ENCODE measurements around the gene TNPO1. TPM values are rescaled to one million over a fixed set of nuclear protein-coding genes. Genes with fewer than 3 reads are reported as not detected.

The TNPO1 gene
- total and polyA plus RNA-seq, 9 of the 15 experiments (the other 6 are each of a cell fraction or from before 2014, with no cell fraction given) = 20.8 to 176 (median 97.9) TPM

GRCh38 chr5:72920690-72921502, 104.4 kb downstream of the TNPO1 start:
- Histone ChIP-seq H4K20me1 (replicated peaks; ENCODE audit: control insufficient read depth, insufficient read depth, low read length) (no peaks in the 10 kb centered on the region), H3K9me1 (ENCODE audit: control insufficient read depth, insufficient read depth, low read length) (no peaks in the 10 kb centered on the region), H3K4me3 (no peak overlapping the region), H3K27me3 (ENCODE audit: control insufficient read depth in 2 of 2, insufficient read depth in 2 of 2, low read length in 2 of 2) (no peaks in the 10 kb centered on the region), H3K4me1 (replicated peaks in 1 of 2; ENCODE audit: control insufficient read depth in 2 of 2, insufficient read depth in 2 of 2, low read length in 2 of 2) (no peaks in the 10 kb centered on the region), H2AFZ (ENCODE audit: low read depth, low read length) (no peak overlapping the region), H3K79me2 (ENCODE audit: control insufficient read depth, insufficient read depth, low read length) (no peaks in the 10 kb centered on the region), H3K9ac (ENCODE audit: insufficient read depth in 1 of 2, low read depth in 2 of 2, low read length in 2 of 2) (no peak overlapping the region), H3K27ac (ENCODE audit: extremely low read depth, low read depth, low read length) (no peak overlapping the region), H3K9me3 (replicated peaks; ENCODE audit: control insufficient read depth, insufficient read depth, low read depth, low read length) (no peaks in the 10 kb centered on the region), H3K36me3 (ENCODE audit: control insufficient read depth, insufficient read depth, low read length) (no peaks in the 10 kb centered on the region), H3K4me2 (ENCODE audit: insufficient read depth, low read length) (no peak overlapping the region)
- peak in 2 of 4 experiments; percentile 36 to 37 for DNase-seq (ENCODE audit: extremely low read depth in 1 of 4, low spot score in 3 of 4)
- peak; percentile 62 for FAIRE-seq
- peak; percentile 91 for ATAC-seq
- no TSS peak for BruUV-seq (replicated peaks)
- intact Hi-C loops (cut with micrococcal nuclease) (loop anchor here (1.0 to 5.0 kb wide), 3 partner anchors 156 to 282 kb away; no protein-coding TSS in a partner anchor), in situ Hi-C loops (cut with MboI) (no loop called here)
- 0% methylated on average over 4 of the region's 4 CpGs for WGBS (ENCODE audit: insufficient coverage, low coverage, missing lambda C conversion rate)
- ChIA-PET POLR2A (interaction anchor here (1.7 kb wide), 1 partner anchor 14 kb away, joined by 3 read pairs; no protein-coding TSS in a partner anchor), CTCF (ENCODE audit: low intra/inter-chr PET ratio) (interaction anchor here (0.8 to 2.6 kb wide), 3 partner anchors 280 to 296 kb away, joined by 3 to 7 read pairs (median 3); no protein-coding TSS in a partner anchor)
- no peak for TF ChIP-seq TAF15 (IDR thresholded peaks at IDR 0.05; ENCODE audit: low read depth, low read length)
- TF ChIP-seq ZNF431 (CRISPR knock-in tag; IDR thresholded peaks at IDR 0.05) = no peak
- no peak for TF ChIP-seq L3MBTL2 (IDR thresholded peaks at IDR 0.05)
- TF ChIP-seq, protein P1, sequence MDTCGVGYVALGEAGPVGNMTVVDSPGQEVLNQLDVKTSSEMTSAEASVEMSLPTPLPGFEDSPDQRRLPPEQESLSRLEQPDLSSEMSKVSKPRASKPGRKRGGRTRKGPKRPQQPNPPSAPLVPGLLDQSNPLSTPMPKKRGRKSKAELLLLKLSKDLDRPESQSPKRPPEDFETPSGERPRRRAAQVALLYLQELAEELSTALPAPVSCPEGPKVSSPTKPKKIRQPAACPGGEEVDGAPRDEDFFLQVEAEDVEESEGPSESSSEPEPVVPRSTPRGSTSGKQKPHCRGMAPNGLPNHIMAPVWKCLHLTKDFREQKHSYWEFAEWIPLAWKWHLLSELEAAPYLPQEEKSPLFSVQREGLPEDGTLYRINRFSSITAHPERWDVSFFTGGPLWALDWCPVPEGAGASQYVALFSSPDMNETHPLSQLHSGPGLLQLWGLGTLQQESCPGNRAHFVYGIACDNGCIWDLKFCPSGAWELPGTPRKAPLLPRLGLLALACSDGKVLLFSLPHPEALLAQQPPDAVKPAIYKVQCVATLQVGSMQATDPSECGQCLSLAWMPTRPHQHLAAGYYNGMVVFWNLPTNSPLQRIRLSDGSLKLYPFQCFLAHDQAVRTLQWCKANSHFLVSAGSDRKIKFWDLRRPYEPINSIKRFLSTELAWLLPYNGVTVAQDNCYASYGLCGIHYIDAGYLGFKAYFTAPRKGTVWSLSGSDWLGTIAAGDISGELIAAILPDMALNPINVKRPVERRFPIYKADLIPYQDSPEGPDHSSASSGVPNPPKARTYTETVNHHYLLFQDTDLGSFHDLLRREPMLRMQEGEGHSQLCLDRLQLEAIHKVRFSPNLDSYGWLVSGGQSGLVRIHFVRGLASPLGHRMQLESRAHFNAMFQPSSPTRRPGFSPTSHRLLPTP (IDR thresholded peaks at IDR 0.05; ENCODE audit: borderline replicate concordance, extremely low read depth, insufficient read length) = no peak
- no peak for TF ChIP-seq MTF1 (CRISPR knock-in tag; IDR thresholded peaks at IDR 0.05; ENCODE audit: borderline replicate concordance)
- no peak for TF ChIP-seq ETV5 (CRISPR knock-in tag; IDR thresholded peaks at IDR 0.05; ENCODE audit: low read depth)
- TF ChIP-seq MEIS2 (IDR thresholded peaks at IDR 0.05; ENCODE audit: partially characterized antibody) = no peak
- peak in 2 of 3 experiments; percentile 32 to 74; a peak in 3 of 6 replicates for TF ChIP-seq CTCF (IDR thresholded peaks at IDR 0.05 in 2 of 3, conservative IDR thresholded peaks at IDR 0.05 in 1 of 3; ENCODE audit: insufficient read depth in 2 of 3, low read depth in 1 of 3, low read length in 3 of 3)
- no peak for TF ChIP-seq EWSR1 (IDR thresholded peaks at IDR 0.05; ENCODE audit: borderline replicate concordance, low read depth, partially characterized antibody)
- TF ChIP-seq, protein P2, sequence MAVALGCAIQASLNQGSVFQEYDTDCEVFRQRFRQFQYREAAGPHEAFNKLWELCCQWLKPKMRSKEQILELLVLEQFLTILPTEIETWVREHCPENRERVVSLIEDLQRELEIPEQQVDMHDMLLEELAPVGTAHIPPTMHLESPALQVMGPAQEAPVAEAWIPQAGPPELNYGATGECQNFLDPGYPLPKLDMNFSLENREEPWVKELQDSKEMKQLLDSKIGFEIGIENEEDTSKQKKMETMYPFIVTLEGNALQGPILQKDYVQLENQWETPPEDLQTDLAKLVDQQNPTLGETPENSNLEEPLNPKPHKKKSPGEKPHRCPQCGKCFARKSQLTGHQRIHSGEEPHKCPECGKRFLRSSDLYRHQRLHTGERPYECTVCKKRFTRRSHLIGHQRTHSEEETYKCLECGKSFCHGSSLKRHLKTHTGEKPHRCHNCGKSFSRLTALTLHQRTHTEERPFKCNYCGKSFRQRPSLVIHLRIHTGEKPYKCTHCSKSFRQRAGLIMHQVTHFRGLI (CRISPR knock-in tag; IDR thresholded peaks at IDR 0.05) = no peak
- TF ChIP-seq SNRNP70 (optimal IDR thresholded peaks at IDR 0.05; ENCODE audit: low read depth, low read length) = no peak
- no peak for TF ChIP-seq SAFB (IDR thresholded peaks at IDR 0.05; ENCODE audit: borderline replicate concordance, low read depth, low read length)
